Jurkat, Clone E6-1 (cell line): Measurements from ENCODE around the gene TMED1.
A peak's percentile ranks its signal among the peaks of the same experiment; 100 is the strongest.

Experiments used
- DNase-seq: peaks from one replicate; pipeline ENCODE4 v3.0.0-alpha.2; 2011; ENCODE audit warnings: low read depth, low spot score
- H3K4me3 ChIP-seq: 2 replicates; pipeline ENCODE4 v1.5.1; 2011; ENCODE audit warnings: mild to moderate bottlenecking, low read length, control low read depth, moderate library complexity

Gene TMED1

GRCh38 chr19:10836479-10837330 is 693 bp upstream of the TMED1 start:
- DNase-seq = peak; percentile 89
- H3K4me3 ChIP-seq = peak overlapping the region; percentile 77

- peak overlapping the region; percentile 45 for H3K4me3 ChIP-seq
- no peak for DNase-seq
Observed at GRCh38 chr19:10835089-10835753, 791 bp downstream of the TMED1 start.

GRCh38 chr19:10832939-10833296 is 3.1 kb downstream of the TMED1 start:
- DNase-seq = no peak
- H3K4me3 ChIP-seq = no peak overlapping the region

- DNase-seq = no peak
- H3K4me3 ChIP-seq = no peak overlapping the region
Observed at GRCh38 chr19:10831987-10832938, 3.7 kb downstream of the TMED1 start.

GRCh38 chr19:10830931-10831779 is 4.9 kb downstream of the TMED1 start:
- no peak for DNase-seq
- no peak overlapping the region for H3K4me3 ChIP-seq

- DNase-seq = no peak
- no peak overlapping the region for H3K4me3 ChIP-seq
Observed at GRCh38 chr19:10830370-10830769, 5.6 kb downstream of the TMED1 start.

- H3K4me3 ChIP-seq = no peak overlapping the region
- DNase-seq = no peak
Observed at GRCh38 chr19:10829967-10830366, 6.0 kb downstream of the TMED1 start.

- DNase-seq = no peak
- H3K4me3 ChIP-seq = no peak overlapping the region
Observed at GRCh38 chr19:10828981-10829821, 6.8 kb downstream of the TMED1 start.

- DNase-seq = no peak
Observed at GRCh38 chr19:10826846-10827245, 9.2 kb downstream of the TMED1 start.

GRCh38 chr19:10826231-10826630 is 9.8 kb downstream of the TMED1 start:
- no peak for DNase-seq
- H3K4me3 ChIP-seq = no peak overlapping the region

More at GRCh38 chr19:10826846-10827245, 9.2 kb downstream of the TMED1 start:
- no peak overlapping the region for H3K4me3 ChIP-seq

- DNase-seq = no peak
- no peak overlapping the region for H3K4me3 ChIP-seq
Observed at GRCh38 chr19:10823690-10824089, 12.3 kb downstream of the TMED1 start.

GRCh38 chr19:10820173-10820572 is 15.8 kb downstream of the TMED1 start:
- no peak overlapping the region for H3K4me3 ChIP-seq
- no peak for DNase-seq

- DNase-seq = no peak
- H3K4me3 ChIP-seq = no peak overlapping the region
Observed at GRCh38 chr19:10819124-10820060, 16.6 kb downstream of the TMED1 start.

- DNase-seq = no peak
- no peak overlapping the region for H3K4me3 ChIP-seq
Observed at GRCh38 chr19:10818301-10819123, 17.5 kb downstream of the TMED1 start.

- no peak overlapping the region for H3K4me3 ChIP-seq
- no peak for DNase-seq
Observed at GRCh38 chr19:10817291-10818038, 18.5 kb downstream of the TMED1 start.
